ENCODE measurements around the gene BMPER.

Gene BMPER

DNA sequence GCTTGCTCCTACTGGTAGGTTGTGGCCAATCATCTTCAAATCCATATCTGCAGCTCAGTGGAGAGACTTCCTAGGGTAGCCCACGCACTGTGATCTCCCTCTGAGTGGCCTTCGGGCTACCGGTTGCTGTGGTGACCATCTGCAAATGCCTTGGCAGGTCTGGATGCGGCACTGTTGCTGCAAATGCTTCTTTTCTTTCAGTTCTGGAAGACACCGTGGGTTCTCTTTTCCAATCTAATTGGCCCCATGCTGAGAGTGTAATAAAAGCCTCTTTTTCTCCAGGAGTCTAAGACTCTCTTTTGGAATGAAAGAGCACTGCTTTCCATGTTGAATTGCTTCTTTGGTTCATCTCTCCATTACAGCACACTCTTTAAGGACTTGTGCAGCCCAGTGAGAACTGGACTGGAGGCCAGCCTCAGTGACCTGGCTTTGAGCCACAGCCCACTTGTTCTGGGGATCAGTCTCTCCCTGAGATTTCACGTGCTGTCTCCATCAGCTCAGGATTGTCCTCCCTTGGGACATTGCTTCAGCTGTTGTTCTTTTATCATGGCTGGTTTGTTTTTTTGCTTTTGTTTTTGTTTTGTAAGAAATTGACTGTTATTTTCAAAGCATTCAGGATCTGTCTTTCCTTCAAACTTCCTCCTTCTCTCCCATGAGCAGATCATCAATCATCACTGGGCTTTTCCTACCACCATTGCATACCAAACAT is 286.6 kb downstream of the BMPER start:
- DNase-seq = no peak

DNA sequence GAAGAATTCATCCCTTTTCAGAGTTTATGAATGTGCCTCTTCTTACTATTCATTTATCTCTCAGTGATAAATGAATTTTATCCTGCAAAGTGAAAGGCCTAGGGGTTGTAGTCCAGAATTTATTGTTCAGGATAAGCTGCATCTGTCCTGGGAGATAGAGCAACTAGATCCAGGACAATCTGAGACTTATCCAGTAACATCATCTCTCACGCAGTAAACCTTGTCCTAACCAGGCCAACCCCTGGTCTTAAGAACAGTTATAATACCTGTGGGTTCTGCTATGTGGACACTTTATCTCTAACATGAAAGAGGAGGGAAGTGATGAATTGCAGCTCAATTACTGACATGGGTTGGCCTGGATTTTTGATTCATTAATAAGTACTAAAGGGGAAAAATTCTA is 287.6 kb downstream of the BMPER start:
- DNase-seq = no peak

DNA sequence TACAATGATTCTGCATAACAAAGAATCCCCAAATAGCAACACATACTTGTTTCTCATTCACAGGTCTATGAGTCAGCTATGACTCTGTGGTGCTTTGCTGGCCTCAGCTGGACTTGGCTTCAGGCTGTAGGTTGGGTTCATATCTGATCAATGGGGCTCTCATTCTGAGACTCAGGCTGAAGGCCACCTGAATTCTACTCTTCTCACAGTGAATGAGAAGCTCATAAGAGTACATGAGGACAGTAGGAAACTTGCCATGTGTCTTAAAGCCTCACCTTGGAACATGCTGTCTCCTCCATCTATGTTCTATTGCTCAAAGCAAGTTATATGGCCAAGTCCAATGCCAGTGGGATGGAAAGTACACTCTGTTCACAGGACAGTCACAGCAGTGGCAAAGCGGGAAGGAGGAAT is 292.9 kb downstream of the BMPER start:
- DNase-seq = no peak
